Naive thymus-derived CD8-positive, alpha-beta T cell (primary cell): ENCODE results near the gene WDR26. TPM values are rescaled to one million over a fixed set of nuclear protein-coding genes. Genes with fewer than 3 reads are reported as not detected.

Experiments used
- ATAC-seq, 2 donors: fragments of 150-1000 bp; cut with Tn5 transposase in 1 of 2; sonication (Bioruptor Pico), chemical (Tn5 transposase) in 1 of 2; 1 replicate in 1 of 2; 2 replicates in 1 of 2; pipeline ENCODE4 v1.10.0; 2021; ENCODE audit warnings: mild to moderate bottlenecking in 2 of 2, moderate library complexity in 2 of 2
- POLR2A ChIA-PET: fragments of 350-600 bp; sonication (Branson Sonifier 250); formaldehyde crosslinking; loops from one replicate; lab custom pipeline; 2021; ENCODE audit warnings: antibody characterized with exemption; lab: Charles Lee
- DNase-seq, 10 donors: peaks; one replicate each; pipeline versions ENCODE4 v3.0.0 to v3.0.0-alpha.2; 2020 to 2022
- H3K27ac Mint-ChIP-seq, 10 donors: one replicate each; pipeline ENCODE4 v1.8.0; 2020 to 2022; ENCODE audit warnings: mild to moderate bottlenecking in 10 of 10, mixed read lengths in 10 of 10, moderate library complexity in 4 of 10, inconsistent platforms in 1 of 10
- H3K27me3 Mint-ChIP-seq, 5 donors: one replicate each; pipeline ENCODE4 v1.8.0; 2021 to 2022; ENCODE audit warnings: mixed read lengths in 5 of 5
- H3K36me3 Mint-ChIP-seq, 3 donors: one replicate each; pipeline ENCODE4 v1.8.0; 2020 to 2022; ENCODE audit warnings: mixed read lengths in 3 of 3, mild to moderate bottlenecking in 2 of 3, inconsistent platforms in 1 of 3
- H3K4me1 Mint-ChIP-seq, 4 donors: one replicate each; pipeline ENCODE4 v1.8.0; 2021 to 2022; ENCODE audit warnings: mixed read lengths in 4 of 4
- H3K4me3 Mint-ChIP-seq, 10 donors: one replicate each; pipeline ENCODE4 v1.8.0; 2020 to 2022; ENCODE audit warnings: mild to moderate bottlenecking in 10 of 10, mixed read lengths in 10 of 10, moderate library complexity in 6 of 10, inconsistent platforms in 1 of 10
- H3K9me3 Mint-ChIP-seq, 9 donors: one replicate each; pipeline ENCODE4 v1.8.0; 2020 to 2022; ENCODE audit warnings: mixed read lengths in 9 of 9, mild to moderate bottlenecking in 3 of 9, inconsistent platforms in 1 of 9, moderate library complexity in 1 of 9
- polyA plus RNA-seq, 3 donors: library from polyadenylated mRNA; unstranded; fragments of 300-500 nt; fragmentation: Illumina TruSeq; gene quantifications; one replicate each; pipeline ENCODE4 v1.2.3, GENCODE V29; 2021
- total RNA-seq, 8 experiments: library from RNA in 2 of 8; stranded (reverse) in 2 of 8; gene quantifications; one replicate each; pipeline ENCODE4 v1.2.3 and lab custom pipeline; 2021 to 2026

WDR26 gene
- total and polyA plus RNA-seq, 5 experiments from 2014 or later = 2.7 to 121 (median 3.8) TPM

- H3K4me3 Mint-ChIP-seq = no peak overlapping the region
- ATAC-seq (no peak), DNase-seq (no peak)
- peaks cover 10 to 31% (median 25%) of the 10 kb centered on the region in 4 donors for H3K4me1 Mint-ChIP-seq
- no peaks in the 10 kb centered on the region for H3K9me3 Mint-ChIP-seq
- POLR2A ChIA-PET = interaction anchor here (1.0 kb wide), 1 partner anchor 23 kb away, joined by 3 read pairs; the partner anchor contains the start of gene WDR26
- no peaks in the 10 kb centered on the region for H3K27me3 Mint-ChIP-seq
- peaks cover 0 to 81% (median 13%) of the 10 kb centered on the region in 3 donors for H3K36me3 Mint-ChIP-seq
- H3K27ac Mint-ChIP-seq = peak overlapping the region in 5 of 10 donors; percentile 11 to 79 (median 48)
These were observed 22.8 kb downstream of the WDR26 start for GRCh38 chr1:224411766-224412165.

GRCh38 chr1:224408294-224408590 is 26.4 kb downstream of the WDR26 start:
- H3K27me3 Mint-ChIP-seq = no peaks in the 10 kb centered on the region
- no peak for ATAC-seq
- DNase-seq = no peak
- H3K4me1 Mint-ChIP-seq = peaks cover 15 to 39% (median 27%) of the 10 kb centered on the region in 4 donors
- POLR2A ChIA-PET = interaction anchor here (0.5 to 1.3 kb wide), 2 partner anchors 24 to 253 kb away, joined by 3 read pairs; no protein-coding TSS in a partner anchor
- H3K9me3 Mint-ChIP-seq = no peaks in the 10 kb centered on the region
- H3K4me3 Mint-ChIP-seq = no peak overlapping the region
- peaks cover 10 to 91% (median 15%) of the 10 kb centered on the region in 3 donors for H3K36me3 Mint-ChIP-seq
- H3K27ac Mint-ChIP-seq = peak overlapping the region in 5 of 10 donors; percentile 0 to 74 (median 42)

DNA sequence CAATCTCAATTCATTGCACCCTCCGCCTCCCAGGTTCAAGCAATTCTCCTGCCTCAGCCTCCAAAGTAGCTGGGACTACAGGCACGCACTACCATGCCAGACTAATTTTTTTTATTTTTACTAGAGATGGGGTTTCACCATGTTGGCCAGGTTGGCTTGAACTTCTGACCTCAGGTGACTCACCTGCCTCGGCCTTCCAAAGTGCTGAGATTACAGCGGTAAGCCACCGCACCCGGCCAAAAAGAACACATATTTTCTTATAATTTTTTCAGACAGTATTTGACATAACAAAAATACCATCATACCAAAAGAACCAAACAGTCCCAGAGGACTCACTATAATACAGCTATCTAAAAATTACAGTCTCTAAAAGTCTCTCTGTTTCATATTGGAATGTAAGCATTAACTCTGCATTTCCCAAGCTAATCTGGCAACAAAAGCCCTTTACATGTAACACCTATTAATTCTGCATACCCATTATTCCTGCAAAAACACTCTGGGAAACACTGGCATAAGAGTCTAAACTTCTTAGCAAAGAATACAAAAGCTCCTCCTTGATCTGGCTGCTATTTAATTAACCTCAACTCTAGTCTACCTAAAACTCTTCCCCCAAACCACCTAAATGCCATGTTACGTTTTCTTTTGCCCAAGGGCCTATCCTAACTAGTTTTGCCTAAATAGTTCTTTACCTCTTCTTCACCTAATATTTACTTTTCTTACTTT is 26.9 kb downstream of the WDR26 start:
- H3K9me3 Mint-ChIP-seq = no peaks in the 10 kb centered on the region
- no peak overlapping the region for H3K4me3 Mint-ChIP-seq
- peak overlapping the region in 5 of 10 donors; percentile 0 to 73 (median 42) for H3K27ac Mint-ChIP-seq
- ATAC-seq = no peak
- H3K4me1 Mint-ChIP-seq = peaks cover 15 to 39% (median 28%) of the 10 kb centered on the region in 4 donors
- no peaks in the 10 kb centered on the region for H3K27me3 Mint-ChIP-seq
- H3K36me3 Mint-ChIP-seq = peaks cover 10 to 91% (median 16%) of the 10 kb centered on the region in 3 donors
- POLR2A ChIA-PET = interaction anchor here (0.5 to 1.3 kb wide), 2 partner anchors 23 to 253 kb away, joined by 3 read pairs; no protein-coding TSS in a partner anchor
- DNase-seq = no peak

GRCh38 chr1:224406216-224406615 is 28.4 kb downstream of the WDR26 start:
- Mint-ChIP-seq H3K36me3 (peaks cover 10 to 91% (median 18%) of the 10 kb centered on the region in 3 donors), H3K4me1 (peaks cover 15 to 37% (median 33%) of the 10 kb centered on the region in 4 donors), H3K4me3 (no peak overlapping the region), H3K27ac (peak overlapping the region in 5 of 10 donors; percentile 5 to 91 (median 25)), H3K9me3 (no peaks in the 10 kb centered on the region), H3K27me3 (no peaks in the 10 kb centered on the region)
- no peak for ATAC-seq
- POLR2A ChIA-PET = interaction anchor here (0.5 to 0.9 kb wide), 2 partner anchors 27 to 175 kb away, joined by 3 to 4 read pairs; no protein-coding TSS in a partner anchor
- no peak for DNase-seq

GRCh38 chr1:224405604-224405970 is 29.0 kb downstream of the WDR26 start:
- Mint-ChIP-seq H3K4me3 (no peak overlapping the region), H3K36me3 (peaks cover 10 to 93% (median 21%) of the 10 kb centered on the region in 3 donors), H3K27ac (peak overlapping the region in 6 of 10 donors; percentile 2 to 64 (median 30)), H3K4me1 (peaks cover 13 to 41% (median 35%) of the 10 kb centered on the region in 4 donors), H3K27me3 (no peaks in the 10 kb centered on the region), H3K9me3 (no peaks in the 10 kb centered on the region)
- ATAC-seq (no peak), DNase-seq (no peak)
- POLR2A ChIA-PET = interaction anchor here (0.5 kb wide), 1 partner anchor 174 kb away, joined by 4 read pairs; no protein-coding TSS in a partner anchor

GRCh38 chr1:224404916-224405603 is 29.5 kb downstream of the WDR26 start:
- POLR2A ChIA-PET = interaction anchor here (0.6 to 0.8 kb wide), 2 partner anchors 17 to 20 kb away, joined by 3 read pairs; no protein-coding TSS in a partner anchor

DNA sequence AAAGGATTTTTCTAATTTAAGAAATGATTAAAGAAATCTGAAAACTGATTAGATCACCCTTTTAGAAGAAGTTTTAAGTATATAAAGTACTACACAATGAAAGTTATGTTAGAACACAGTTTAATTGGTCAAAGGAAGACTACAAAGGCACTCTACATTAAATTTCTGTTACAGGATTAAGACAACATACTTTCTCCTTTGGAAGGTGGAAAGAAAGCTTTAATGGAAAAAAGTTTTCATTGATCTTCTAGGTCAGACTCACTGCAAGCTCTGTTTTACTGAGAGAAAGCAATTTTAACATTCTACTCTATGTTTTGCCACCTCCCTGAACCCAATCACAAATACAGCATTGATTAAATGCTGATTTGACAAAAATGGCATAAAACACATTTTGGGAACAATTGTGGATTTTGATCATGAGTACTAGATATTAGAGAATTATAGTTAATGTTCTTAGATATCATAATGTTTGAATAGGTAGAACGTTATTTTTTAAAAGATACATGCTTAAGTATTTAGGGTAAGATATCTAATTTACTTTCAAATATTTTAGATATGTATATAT is 32.0 kb downstream of the WDR26 start:
- Mint-ChIP-seq H3K36me3 (peaks cover 10 to 89% (median 38%) of the 10 kb centered on the region in 3 donors), H3K27me3 (no peaks in the 10 kb centered on the region), H3K9me3 (no peaks in the 10 kb centered on the region), H3K4me3 (no peak overlapping the region), H3K4me1 (peaks cover 10 to 29% (median 24%) of the 10 kb centered on the region in 4 donors), H3K27ac (peak overlapping the region in 3 of 10 donors; percentile 29 to 48 (median 37))
- no peak for DNase-seq
- ATAC-seq = no peak
- POLR2A ChIA-PET = no interaction called here

More at GRCh38 chr1:224404916-224405603, 29.5 kb downstream of the WDR26 start:
- Mint-ChIP-seq H3K9me3 (no peaks in the 10 kb centered on the region), H3K4me3 (peak overlapping the region in 1 of 10 donors; percentile 19), H3K4me1 (peaks cover 13 to 41% (median 35%) of the 10 kb centered on the region in 4 donors), H3K27me3 (no peaks in the 10 kb centered on the region), H3K27ac (peak overlapping the region in 4 of 10 donors; percentile 5 to 38 (median 31)), H3K36me3 (peaks cover 10 to 89% (median 21%) of the 10 kb centered on the region in 3 donors)
- no peak for ATAC-seq
- no peak for DNase-seq

GRCh38 chr1:224399887-224400286 is 34.7 kb downstream of the WDR26 start:
- Mint-ChIP-seq H3K27ac (peak overlapping the region in 9 of 10 donors; percentile 15 to 71 (median 29)), H3K27me3 (no peaks in the 10 kb centered on the region), H3K36me3 (peaks cover 0 to 90% (median 41%) of the 10 kb centered on the region in 3 donors), H3K9me3 (no peaks in the 10 kb centered on the region), H3K4me3 (no peak overlapping the region), H3K4me1 (peaks cover 5 to 28% (median 12%) of the 10 kb centered on the region in 4 donors)
- POLR2A ChIA-PET = interaction anchor here (1.1 kb wide), 1 partner anchor 11 kb away, joined by 3 read pairs; no protein-coding TSS in a partner anchor
- DNase-seq = no peak
- no peak for ATAC-seq

GRCh38 chr1:224393294-224393693 is 41.3 kb downstream of the WDR26 start:
- H3K27ac Mint-ChIP-seq = peak overlapping the region in 7 of 10 donors; percentile 6 to 86 (median 54)
- ATAC-seq (no peak), DNase-seq (no peak)
- H3K27me3 Mint-ChIP-seq = no peaks in the 10 kb centered on the region
- peaks cover 12 to 28% (median 22%) of the 10 kb centered on the region in 4 donors for H3K4me1 Mint-ChIP-seq
- H3K4me3 Mint-ChIP-seq = peak overlapping the region in 1 of 10 donors; percentile 6
- POLR2A ChIA-PET = interaction anchor here (0.5 kb wide), 1 partner anchor 1526 kb away, joined by 4 read pairs; no protein-coding TSS in a partner anchor
- no peaks in the 10 kb centered on the region for H3K9me3 Mint-ChIP-seq
- peaks cover 0 to 92% (median 40%) of the 10 kb centered on the region in 3 donors for H3K36me3 Mint-ChIP-seq

DNA sequence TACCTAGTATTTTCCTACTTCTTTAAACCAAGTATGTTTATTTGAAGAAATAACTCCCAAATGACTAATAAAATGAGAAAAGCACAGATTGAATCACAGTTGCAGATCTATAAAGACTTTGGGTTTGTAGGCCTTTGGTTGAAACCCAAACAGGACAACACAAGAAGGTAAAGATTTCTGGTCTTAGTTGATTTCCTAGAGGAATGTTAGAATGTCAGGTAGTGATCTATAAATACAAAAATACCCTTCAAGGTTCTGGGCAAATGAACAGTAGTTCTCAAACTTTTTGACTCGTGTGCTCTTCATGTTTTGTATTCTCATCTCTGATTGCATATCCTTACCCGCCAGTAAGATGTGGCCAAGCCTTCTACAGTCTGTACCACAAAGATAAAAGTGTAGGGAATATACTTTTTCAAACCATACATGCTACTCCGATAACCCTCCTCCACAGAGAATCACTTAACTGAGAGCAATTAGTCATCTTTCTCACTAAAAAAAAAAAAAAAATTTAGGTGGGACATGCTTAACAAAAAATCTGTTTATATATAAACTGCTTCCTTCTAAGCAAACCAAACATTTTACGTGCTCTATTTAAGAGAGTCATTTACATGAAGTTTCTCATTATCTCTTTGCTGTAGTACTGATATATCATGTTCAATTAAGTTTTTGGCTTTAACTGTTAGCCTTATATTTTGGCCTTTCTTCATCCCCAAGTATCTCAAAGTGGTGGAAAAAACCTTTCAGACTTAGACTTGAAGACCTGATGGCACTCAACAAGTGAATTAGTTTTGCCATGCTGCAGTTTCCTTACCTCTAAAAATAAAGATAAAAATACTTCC is 42.0 kb downstream of the WDR26 start:
- peak; percentile 71 to 77 for ATAC-seq
- no peak for DNase-seq
- peaks cover 12 to 33% (median 25%) of the 10 kb centered on the region in 4 donors for H3K4me1 Mint-ChIP-seq
- no peaks in the 10 kb centered on the region for H3K9me3 Mint-ChIP-seq
- peak overlapping the region in 3 of 10 donors; percentile 5 to 34 (median 33) for H3K4me3 Mint-ChIP-seq
- no peaks in the 10 kb centered on the region for H3K27me3 Mint-ChIP-seq
- POLR2A ChIA-PET = no interaction called here
- H3K36me3 Mint-ChIP-seq = peaks cover 0 to 89% (median 34%) of the 10 kb centered on the region in 3 donors
- peak overlapping the region; percentile 54 to 80 (median 74) for H3K27ac Mint-ChIP-seq

DNA sequence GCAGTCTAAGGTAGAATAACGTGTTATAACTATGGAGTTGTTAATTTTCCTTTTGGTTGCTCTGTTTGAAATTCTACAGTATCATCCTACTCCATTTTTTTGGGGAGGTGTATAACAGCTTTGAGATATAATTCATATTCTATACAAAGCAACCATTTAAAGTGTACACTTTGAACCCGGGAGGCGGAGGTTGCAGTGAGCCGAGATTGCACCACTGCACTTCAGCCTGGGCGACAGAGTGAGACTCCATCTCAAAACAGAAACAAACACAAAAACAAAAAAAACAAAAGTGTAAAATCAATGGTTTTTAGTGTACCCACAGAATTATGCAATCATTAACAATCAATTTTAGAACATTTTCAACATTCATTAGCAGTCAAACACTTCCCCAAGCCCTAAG is 44.1 kb downstream of the WDR26 start:
- peaks cover 15 to 53% (median 37%) of the 10 kb centered on the region in 4 donors for H3K4me1 Mint-ChIP-seq
- no peaks in the 10 kb centered on the region for H3K27me3 Mint-ChIP-seq
- no peak overlapping the region for H3K4me3 Mint-ChIP-seq
- H3K27ac Mint-ChIP-seq = peak overlapping the region in 4 of 10 donors; percentile 22 to 79 (median 60)
- POLR2A ChIA-PET = no interaction called here
- DNase-seq (no peak), ATAC-seq (no peak)
- H3K9me3 Mint-ChIP-seq = no peaks in the 10 kb centered on the region
- H3K36me3 Mint-ChIP-seq = peaks cover 0 to 76% (median 24%) of the 10 kb centered on the region in 3 donors
